ENCODE results near the gene SLC12A5.

GRCh38 chr20:45981261-45981660, 47.8 kb upstream of the SLC12A5 start:
- TF ChIP-seq, protein P1, sequence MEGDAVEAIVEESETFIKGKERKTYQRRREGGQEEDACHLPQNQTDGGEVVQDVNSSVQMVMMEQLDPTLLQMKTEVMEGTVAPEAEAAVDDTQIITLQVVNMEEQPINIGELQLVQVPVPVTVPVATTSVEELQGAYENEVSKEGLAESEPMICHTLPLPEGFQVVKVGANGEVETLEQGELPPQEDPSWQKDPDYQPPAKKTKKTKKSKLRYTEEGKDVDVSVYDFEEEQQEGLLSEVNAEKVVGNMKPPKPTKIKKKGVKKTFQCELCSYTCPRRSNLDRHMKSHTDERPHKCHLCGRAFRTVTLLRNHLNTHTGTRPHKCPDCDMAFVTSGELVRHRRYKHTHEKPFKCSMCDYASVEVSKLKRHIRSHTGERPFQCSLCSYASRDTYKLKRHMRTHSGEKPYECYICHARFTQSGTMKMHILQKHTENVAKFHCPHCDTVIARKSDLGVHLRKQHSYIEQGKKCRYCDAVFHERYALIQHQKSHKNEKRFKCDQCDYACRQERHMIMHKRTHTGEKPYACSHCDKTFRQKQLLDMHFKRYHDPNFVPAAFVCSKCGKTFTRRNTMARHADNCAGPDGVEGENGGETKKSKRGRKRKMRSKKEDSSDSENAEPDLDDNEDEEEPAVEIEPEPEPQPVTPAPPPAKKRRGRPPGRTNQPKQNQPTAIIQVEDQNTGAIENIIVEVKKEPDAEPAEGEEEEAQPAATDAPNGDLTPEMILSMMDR (conservative IDR thresholded peaks at IDR 0.05 in 1 of 2, IDR thresholded peaks at IDR 0.05 in 1 of 2; ENCODE audit: low read depth in 1 of 2, low read length in 2 of 2), result no peak
- TF ChIP-seq EZH2 (IDR thresholded peaks at IDR 0.05; ENCODE audit: low read length, missing control alignments), result no peak
